SK-N-SH (cell line): ENCODE data around the gene YTHDC2. TPM values are rescaled to one million over a fixed set of nuclear protein-coding genes. Genes with fewer than 3 reads are reported as not detected.

Experiments used
- CTCF ChIA-PET: fragments of 300-600, 350-600 bp; formaldehyde crosslinking; extraction: SDS; loops from one replicate; lab custom pipeline; 2021; lab: Yijun Ruan, JAX
- POLR2A ChIA-PET: fragments of 350-600 bp; sonication (Branson Sonifier 250); formaldehyde crosslinking; extraction: SDS; loops from one replicate; lab custom pipeline; 2020; ENCODE audit warnings: antibody characterized with exemption, inconsistent platforms; lab: Yijun Ruan, JAX
- DNase-seq: peaks from one replicate; pipeline ENCODE4 v3.0.0; 2012
- H2AFZ ChIP-seq: fragments of 200-600 bp; sonication (generic); 2 replicates; pipeline ENCODE4 v1.8.1; 2016; ENCODE audit warnings: antibody characterized with exemption, mild to moderate bottlenecking, low read depth
- H3F3A ChIP-seq: fragments of 200-600 bp; sonication (generic); replicated peaks from 2 replicates; pipeline ENCODE3; 2016; ENCODE audit warnings: antibody characterized with exemption, mild to moderate bottlenecking; ENCODE audit not compliant: insufficient read depth
- H3K27ac ChIP-seq, 2 experiments: fragments of 200-500 bp in 1 of 2; fragments of 200-600 bp in 1 of 2; sonication (Bioruptor generic) in 1 of 2; sonication (generic), shearing (Covaris generic) in 1 of 2; 2 replicates each; pipeline versions ENCODE4 v1.5.1 to v1.6.1; 2014 to 2016; ENCODE audit warnings: low read depth in 2 of 2, inconsistent platforms in 1 of 2, low read length in 1 of 2, mild to moderate bottlenecking in 1 of 2, mixed read lengths in 1 of 2
- H3K27me3 ChIP-seq: fragments of 200-600 bp; sonication (generic), shearing (Covaris generic); 2 replicates; pipeline ENCODE4 v1.6.1; 2016; ENCODE audit warnings: mixed run types; ENCODE audit not compliant: insufficient read depth
- H3K36me3 ChIP-seq, 2 experiments: fragments of 200-500 bp in 1 of 2; fragments of 200-600 bp in 1 of 2; sonication (Bioruptor generic) in 1 of 2; sonication (generic) in 1 of 2; replicated peaks in 1 of 2; 2 replicates each; pipeline versions ENCODE3 to v1.5.1; 2014 to 2016; ENCODE audit warnings: low read length in 1 of 2, mild to moderate bottlenecking in 1 of 2; ENCODE audit not compliant: insufficient read depth in 2 of 2, control insufficient read depth in 1 of 2
- H3K4me1 ChIP-seq, 2 experiments: fragments of 200-500 bp in 1 of 2; fragments of 200-600 bp in 1 of 2; sonication (Bioruptor generic) in 1 of 2; sonication (generic), shearing (Covaris generic) in 1 of 2; 2 replicates each; pipeline versions ENCODE4 v1.5.1 to v1.6.1; 2014 to 2016; ENCODE audit warnings: low read depth in 1 of 2, low read length in 1 of 2, mixed run types in 1 of 2; ENCODE audit not compliant: insufficient read depth in 2 of 2, control insufficient read depth in 1 of 2
- H3K4me2 ChIP-seq: fragments of 200-600 bp; sonication (generic), shearing (Covaris generic); 2 replicates; pipeline ENCODE4 v1.6.1; 2017; ENCODE audit warnings: mixed run types
- H3K4me3 ChIP-seq, 2 experiments: fragments of 200-500 bp in 1 of 2; fragments of 200-600 bp in 1 of 2; sonication (Bioruptor generic) in 1 of 2; sonication (generic), shearing (Covaris generic) in 1 of 2; 2 replicates each; pipeline versions ENCODE4 v1.5.1 to v1.8.1; 2014 to 2016; ENCODE audit warnings: low read depth in 2 of 2, inconsistent platforms in 1 of 2, low read length in 1 of 2, mild to moderate bottlenecking in 1 of 2, mixed read lengths in 1 of 2, moderate library complexity in 1 of 2
- H3K79me2 ChIP-seq: fragments of 200-600 bp; sonication (generic); 2 replicates; pipeline ENCODE4 v1.8.1; 2017; ENCODE audit warnings: mild to moderate bottlenecking; ENCODE audit not compliant: insufficient read depth
- H3K9ac ChIP-seq: fragments of 200-600 bp; sonication (generic); 2 replicates; pipeline ENCODE4 v1.6.1; 2017; ENCODE audit warnings: mixed run types
- H3K9me2 ChIP-seq: fragments of 200-600 bp; sonication (generic); 2 replicates; pipeline ENCODE4 v1.6.1; 2017; ENCODE audit warnings: mixed run types
- H3K9me3 ChIP-seq: fragments of 200-600 bp; sonication (generic); 2 replicates; pipeline ENCODE4 v1.6.1; 2017; ENCODE audit warnings: mixed run types, mild to moderate bottlenecking, moderate library complexity
- H4K20me1 ChIP-seq: fragments of 200-600 bp; sonication (generic); 2 replicates; pipeline ENCODE4 v1.6.1; 2017; ENCODE audit warnings: mild to moderate bottlenecking, mixed run types; ENCODE audit not compliant: insufficient read depth
- CHD2 ChIP-seq: fragments of 150-350 bp; IDR thresholded peaks from 2 replicates; pipeline ENCODE4 v1.6.1; 2018; ENCODE audit warnings: low read length; ENCODE audit not compliant: partially characterized antibody
- CTCF ChIP-seq: fragments of 200-600 bp; sonication (generic); IDR thresholded peaks from 2 replicates; pipeline ENCODE4 v1.6.1; 2017; ENCODE audit warnings: antibody characterized with exemption, mild to moderate bottlenecking, moderate library complexity
- EP300 ChIP-seq, 2 experiments: IDR thresholded peaks; 2 replicates each; pipeline versions ENCODE4 v1.4.0 to v1.6.1; 2012; ENCODE audit warnings: borderline replicate concordance in 1 of 2, low read depth in 1 of 2, low read length in 1 of 2
- FOXJ3 ChIP-seq: sonication (generic); formaldehyde crosslinking; IDR thresholded peaks from 2 replicates; pipeline ENCODE4 v1.5.1; 2020; ENCODE audit warnings: mild to moderate bottlenecking, missing genetic modification reagents
- FOXM1 ChIP-seq: IDR thresholded peaks from 2 replicates; pipeline ENCODE4 v1.4.0; 2012; ENCODE audit warnings: low read depth, mild to moderate bottlenecking
- GABPA ChIP-seq: IDR thresholded peaks from 2 replicates; pipeline ENCODE4 v1.4.0; 2012; ENCODE audit warnings: low read depth, mild to moderate bottlenecking
- GATA2 ChIP-seq: sonication (generic); formaldehyde crosslinking; IDR thresholded peaks from 2 replicates; pipeline ENCODE4 v1.5.0; 2020; ENCODE audit warnings: mild to moderate bottlenecking, missing genetic modification reagents
- JUND ChIP-seq: IDR thresholded peaks from 2 replicates; pipeline ENCODE4 v1.4.0; 2012
- MEF2A ChIP-seq: IDR thresholded peaks from 2 replicates; pipeline ENCODE4 v1.4.0; 2012; ENCODE audit warnings: low read depth, borderline replicate concordance
- MXI1 ChIP-seq: IDR thresholded peaks from 2 replicates; pipeline ENCODE4 v1.6.1; 2012; ENCODE audit warnings: mild to moderate bottlenecking, low read depth, low read length, improper control_type of control experiment
- NRF1 ChIP-seq: IDR thresholded peaks from 2 replicates; pipeline ENCODE4 v1.6.1; 2012; ENCODE audit warnings: low read depth, mild to moderate bottlenecking, low read length
- REST ChIP-seq: IDR thresholded peaks from 2 replicates; pipeline ENCODE4 v1.6.1; 2012; ENCODE audit warnings: mild to moderate bottlenecking, low read depth, low read length, moderate library complexity
- RFX5 ChIP-seq: IDR thresholded peaks from 2 replicates; pipeline ENCODE4 v1.6.1; 2012; ENCODE audit warnings: mild to moderate bottlenecking, improper control_type of control experiment, low read length
- RXRA ChIP-seq: IDR thresholded peaks from 2 replicates; pipeline ENCODE4 v1.4.0; 2012; ENCODE audit warnings: low read depth, mild to moderate bottlenecking, borderline replicate concordance
- SIN3A ChIP-seq: IDR thresholded peaks from 2 replicates; pipeline ENCODE4 v1.6.1; 2012; ENCODE audit warnings: low read depth, mild to moderate bottlenecking, low read length, moderate library complexity, borderline replicate concordance
- SMC3 ChIP-seq: IDR thresholded peaks from 2 replicates; pipeline ENCODE4 v1.6.1; 2012; ENCODE audit warnings: low read depth, low read length, improper control_type of control experiment
- TAF1 ChIP-seq: IDR thresholded peaks from 2 replicates; pipeline ENCODE4 v1.6.1; 2012; ENCODE audit warnings: low read depth, mild to moderate bottlenecking, low read length, moderate library complexity, borderline replicate concordance
- TCF12 ChIP-seq: IDR thresholded peaks from 2 replicates; pipeline ENCODE4 v1.4.0; 2012
- TEAD4 ChIP-seq: IDR thresholded peaks from 2 replicates; pipeline ENCODE4 v1.4.0; 2012; ENCODE audit warnings: mild to moderate bottlenecking, borderline replicate concordance; ENCODE audit not compliant: insufficient read depth
- WGBS: methylation state at CpG from one replicate; pipeline ENCODE4 v1.1.6; 2017; ENCODE audit warnings: low lambda C conversion rate; 5-methylcytosine and 5-hydroxymethylcytosine counted together
- polyA plus RNA-seq, 3 experiments: library from polyadenylated mRNA; depleted of rRNA; stranded (reverse); fragments of >200 nt; gene quantifications; 2 replicates each; pipeline ENCODE4 v1.2.3, GENCODE V29; 2012
- TF ChIP-seq, protein P1 (sequence below): IDR thresholded peaks from 2 replicates; pipeline ENCODE4 v1.4.0; 2012; ENCODE audit warnings: low read depth, borderline replicate concordance

YTHDC2 gene
- polyA plus RNA-seq, 1 of the 3 experiments (the other 2 are of a cell fraction), result 3.5 TPM

GRCh38 chr5:113495422-113495841, 18.1 kb upstream of the YTHDC2 start (continued):
- no peak for TF ChIP-seq TAF1
- no peak for TF ChIP-seq SIN3A
- TF ChIP-seq MXI1, result no peak
- no peak for TF ChIP-seq FOXJ3
- no peak for TF ChIP-seq RXRA
- TF ChIP-seq RFX5, result no peak
- no peak for TF ChIP-seq MEF2A

DNA sequence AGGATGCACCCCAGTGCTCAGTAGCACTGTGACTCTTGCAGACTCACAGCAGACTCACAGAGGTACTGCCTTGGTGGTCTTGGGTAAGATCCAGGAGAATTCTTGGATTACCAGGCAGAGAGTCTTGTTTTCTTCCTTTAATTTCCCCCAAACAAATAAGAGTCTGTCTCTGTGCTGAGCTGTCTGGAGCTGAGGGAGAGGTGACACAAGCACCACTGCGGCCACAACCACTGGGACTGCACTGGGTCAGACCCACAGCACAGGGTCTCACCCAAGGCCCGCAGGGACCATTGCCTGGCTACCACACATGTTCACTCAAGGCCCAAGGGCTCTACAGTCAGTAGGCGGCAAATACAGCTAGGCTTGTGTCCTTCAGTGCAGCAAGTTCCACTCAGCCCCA, 11.4 kb upstream of the YTHDC2 start:
- no peaks in the 10 kb centered on the region for H4K20me1 ChIP-seq
- ChIA-PET POLR2A (no interaction called here), CTCF (interaction anchor here (0.6 to 2.1 kb wide), 3 partner anchors 8 to 506 kb away, joined by 3 to 6 read pairs (median 3); no protein-coding TSS in a partner anchor)
- H3K9me2 ChIP-seq, result no peaks in the 10 kb centered on the region
- no peak for DNase-seq
- no peak overlapping the region for H3K27ac ChIP-seq
- H3K4me3 ChIP-seq, result no peak overlapping the region
- no peak overlapping the region for H2AFZ ChIP-seq
- TF ChIP-seq GATA2 (CRISPR knock-in tag) (no peak), RXRA (no peak), EP300 (IDR thresholded peaks at IDR 0.05; ENCODE audit: borderline replicate concordance in 1 of 2, low read depth in 1 of 2, low read length in 1 of 2) (no peak), SIN3A (no peak), GABPA (no peak), CTCF (no peak), JUND (no peak), TEAD4 (no peak), CHD2 (no peak), MEF2A (no peak), MXI1 (no peak), TCF12 (no peak), NRF1 (no peak), REST (no peak), FOXJ3 (no peak), SMC3 (no peak), FOXM1 (no peak)
- TF ChIP-seq, protein P1, sequence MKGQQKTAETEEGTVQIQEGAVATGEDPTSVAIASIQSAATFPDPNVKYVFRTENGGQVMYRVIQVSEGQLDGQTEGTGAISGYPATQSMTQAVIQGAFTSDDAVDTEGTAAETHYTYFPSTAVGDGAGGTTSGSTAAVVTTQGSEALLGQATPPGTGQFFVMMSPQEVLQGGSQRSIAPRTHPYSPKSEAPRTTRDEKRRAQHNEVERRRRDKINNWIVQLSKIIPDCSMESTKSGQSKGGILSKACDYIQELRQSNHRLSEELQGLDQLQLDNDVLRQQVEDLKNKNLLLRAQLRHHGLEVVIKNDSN, result no peak
- no peaks in the 10 kb centered on the region for H3K36me3 ChIP-seq
- H3K79me2 ChIP-seq, result no peaks in the 10 kb centered on the region
- WGBS, result 86% methylated on average over 2 of the region's 3 CpGs
- H3K27me3 ChIP-seq, result no peaks in the 10 kb centered on the region
- H3K9me3 ChIP-seq, result no peaks in the 10 kb centered on the region
- H3F3A ChIP-seq, result peaks cover 3% of the 10 kb centered on the region
- H3K4me1 ChIP-seq, result no peaks in the 10 kb centered on the region
- no peak overlapping the region for H3K4me2 ChIP-seq
- no peak overlapping the region for H3K9ac ChIP-seq
